WTC11 (cell line): ENCODE data around the gene PDXP. TPM values are rescaled to one million over a fixed set of nuclear protein-coding genes. Genes with fewer than 3 reads are reported as not detected.
A peak's percentile ranks its signal among the peaks of the same experiment; 100 is the strongest.
"Not testable (repeated sequence)": the region's sequence is repeated elsewhere in the genome, so short reads cannot be mapped to it uniquely, and the experiment has no call there.

ENCODE experiments used
- ATAC-seq: fragments of 200-7000 bp; cut with Tn5 transposase; 2 replicates; pipeline ENCODE4 v1.10.0; 2021; ENCODE audit warnings: mild to moderate bottlenecking, moderate library complexity
- CTCF ChIA-PET: fragments of 300-600 bp; sonication (Branson Sonifier 250); formaldehyde crosslinking; loops from one replicate; lab custom pipeline; 2021; ENCODE audit warnings: antibody characterized with exemption; lab: Charles Lee
- POLR2A ChIA-PET: fragments of 350-600 bp; sonication (Branson Sonifier 250); formaldehyde crosslinking; loops from one replicate; lab custom pipeline; 2021; ENCODE audit warnings: antibody characterized with exemption; lab: Charles Lee
- DNase-seq: peaks from one replicate; pipeline ENCODE4 v3.0.0; 2021; ENCODE audit warnings: low spot score
- H3K27ac Mint-ChIP-seq: 2 replicates; pipeline ENCODE4 v1.8.0; 2021; ENCODE audit warnings: mixed read lengths
- H3K27me3 Mint-ChIP-seq: 2 replicates; pipeline ENCODE4 v1.8.0; 2021; ENCODE audit warnings: low read depth, mild to moderate bottlenecking, moderate library complexity, mixed read lengths
- H3K36me3 Mint-ChIP-seq: 2 replicates; pipeline ENCODE4 v1.8.0; 2021; ENCODE audit warnings: mixed read lengths
- H3K4me1 Mint-ChIP-seq: 2 replicates; pipeline ENCODE4 v1.8.0; 2022; ENCODE audit warnings: mixed read lengths
- H3K4me3 Mint-ChIP-seq: 2 replicates; pipeline ENCODE4 v1.8.0; 2021; ENCODE audit warnings: mild to moderate bottlenecking, moderate library complexity, mixed read lengths
- H3K9me3 Mint-ChIP-seq: 2 replicates; pipeline ENCODE4 v1.8.0; 2021; ENCODE audit warnings: mixed read lengths
- AFF4 ChIP-seq: sonication (generic); formaldehyde crosslinking; IDR thresholded peaks from 2 replicates; pipeline ENCODE4 v1.8.1; 2023; ENCODE audit warnings: mild to moderate bottlenecking, missing genetic modification reagents, borderline replicate concordance
- AR ChIP-seq: fragments of 250-450 bp; sonication (Bioruptor Pico); IDR thresholded peaks from 2 replicates; pipeline ENCODE4 v1.9.0; 2021; ENCODE audit warnings: mild to moderate bottlenecking
- E2F5 ChIP-seq: sonication (generic); formaldehyde crosslinking; IDR thresholded peaks from 2 replicates; pipeline ENCODE4 v1.8.1; 2022; ENCODE audit warnings: mild to moderate bottlenecking, moderate library complexity, missing genetic modification reagents
- OVOL2 ChIP-seq: fragments of 250-450 bp; sonication (Bioruptor Pico); IDR thresholded peaks from 2 replicates; pipeline ENCODE4 v1.9.0; 2021; ENCODE audit warnings: mild to moderate bottlenecking, borderline replicate concordance
- SMAD3 ChIP-seq: sonication (generic); formaldehyde crosslinking; IDR thresholded peaks from 2 replicates; pipeline ENCODE4 v1.8.0; 2022; ENCODE audit warnings: missing genetic modification reagents, mild to moderate bottlenecking, borderline replicate concordance
- SP1 ChIP-seq: sonication (generic); formaldehyde crosslinking; conservative IDR thresholded peaks from 2 replicates; pipeline ENCODE4 v1.8.1; 2022; ENCODE audit warnings: missing genetic modification reagents
- ZNF121 ChIP-seq: sonication (generic); formaldehyde crosslinking; IDR thresholded peaks from 2 replicates; pipeline ENCODE4 v1.8.0; 2023; ENCODE audit warnings: missing genetic modification reagents
- ZNF512 ChIP-seq: sonication (generic); formaldehyde crosslinking; IDR thresholded peaks from 2 replicates; pipeline ENCODE4 v1.8.1; 2022; ENCODE audit warnings: missing genetic modification reagents, borderline replicate concordance
- ZNF532 ChIP-seq: fragments of 250-450 bp; sonication (Bioruptor Pico); IDR thresholded peaks from 2 replicates; pipeline ENCODE4 v1.9.0; 2021; ENCODE audit warnings: mild to moderate bottlenecking, borderline replicate concordance
- total RNA-seq: library from RNA; stranded (reverse); gene quantifications from 3 replicates; pipeline ENCODE4 v1.2.3, GENCODE V29; 2021

Gene PDXP
- total RNA-seq, 1 experiment from 2014 or later = 36.1 TPM

GRCh38 chr22:37655252-37655563 lies 3.3 kb upstream of the PDXP start (continued):
- TF ChIP-seq ZNF512 (no peak), OVOL2 (CRISPR knock-in tag) (no peak), E2F5 (CRISPR knock-in tag) (no peak)
- TF ChIP-seq, all 79 proteins: peak for 0

- H3K27me3 Mint-ChIP-seq, ATAC-seq, H3K4me3 Mint-ChIP-seq, DNase-seq, H3K9me3 Mint-ChIP-seq: not testable (repeated sequence)
- 0 out of 2 replicates have a peak overlapping the region, but pooled peaks have one; percentile 33 for H3K27ac Mint-ChIP-seq
- peaks cover 18% of the 10 kb centered on the region for H3K36me3 Mint-ChIP-seq
- H3K4me1 Mint-ChIP-seq = peaks cover 28% of the 10 kb centered on the region
- TF ChIP-seq ZNF121 (CRISPR knock-in tag) = peak; percentile 5; the same call in 1 of the 2 replicates
- POLR2A ChIA-PET = interaction anchor here (0.6 kb wide), 1 partner anchor 16 kb away, joined by 3 read pairs; no protein-coding TSS in a partner anchor
- CTCF ChIA-PET = interaction anchor here (0.6 to 12.1 kb wide), 6 partner anchors 15 to 90 kb away, joined by 3 to 161 read pairs (median 11); partner anchors contain the start of gene SH3BP1
These were observed 1.9 kb upstream of the PDXP start for GRCh38 chr22:37656583-37656982.

GRCh38 chr22:37657590-37658132 lies 862 bp upstream of the PDXP start:
- no peak for DNase-seq
- ATAC-seq = 0 out of 2 replicates have a peak, but pooled peaks have one; percentile 4
- no peak for TF ChIP-seq SP1
- no peak for TF ChIP-seq AR (CRISPR knock-in tag)
- no peak for TF ChIP-seq AFF4 (CRISPR knock-in tag)
- TF ChIP-seq ZNF532 = no peak
- no peak for TF ChIP-seq SMAD3 (CRISPR knock-in tag)
- ChIA-PET CTCF (interaction anchor here (0.6 to 12.1 kb wide), 23 partner anchors 10 to 277 kb away, joined by 3 to 161 read pairs (median 7); partner anchors contain the start of genes GCAT, GGA1, NOL12 and SH3BP1), POLR2A (interaction anchor here (0.5 to 1.9 kb wide), 10 partner anchors 10 to 82 kb away, joined by 3 to 8 read pairs (median 5); partner anchors contain the start of genes GGA1 and NOL12)
- Mint-ChIP-seq H3K4me1 (peaks cover 29% of the 10 kb centered on the region), H3K36me3 (peaks cover 13% of the 10 kb centered on the region), H3K9me3 (no peaks in the 10 kb centered on the region), H3K27me3 (no peaks in the 10 kb centered on the region), H3K27ac (peak overlapping the region; percentile 97), H3K4me3 (peak overlapping the region; percentile 82)
